Neural progenitor cell (in vitro differentiated cells): ENCODE measurements around the gene EYS.

Source experiments
- EZH2 ChIP-seq: fragments of 200-600 bp; sonication (generic); IDR thresholded peaks from 2 replicates; pipeline ENCODE4 v1.6.1; 2017; ENCODE audit warnings: antibody characterized with exemption, mild to moderate bottlenecking, moderate library complexity
- EZH2phosphoT487 ChIP-seq: fragments of 200-600 bp; sonication (generic); IDR thresholded peaks from 2 replicates; pipeline ENCODE4 v1.6.1; 2017; ENCODE audit warnings: antibody characterized with exemption
- TF ChIP-seq, protein P1 (sequence below): fragments of 200-600 bp; sonication (generic); IDR thresholded peaks from 2 replicates; pipeline ENCODE4 v1.5.1; 2017; ENCODE audit warnings: antibody characterized with exemption, mild to moderate bottlenecking

DNA sequence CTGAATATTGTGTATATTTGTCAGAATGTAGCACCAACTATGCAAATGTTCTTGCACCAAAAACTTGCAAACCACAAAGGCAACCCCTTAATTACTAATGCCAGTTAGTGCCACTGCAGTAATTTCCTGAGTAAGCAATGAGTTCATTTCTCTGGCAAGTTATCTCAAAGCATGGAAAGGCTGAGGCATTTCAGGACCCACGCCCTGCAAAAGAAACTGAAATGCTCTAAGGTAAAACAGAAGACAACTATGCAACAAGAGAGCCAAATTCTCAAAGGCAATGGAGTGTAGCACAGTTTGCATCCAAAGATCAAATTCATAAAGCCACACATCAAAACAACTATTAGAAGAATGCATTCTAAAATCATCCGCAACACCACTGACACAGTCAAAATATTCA, 994.4 kb downstream of the EYS start:
- TF ChIP-seq, protein P1, sequence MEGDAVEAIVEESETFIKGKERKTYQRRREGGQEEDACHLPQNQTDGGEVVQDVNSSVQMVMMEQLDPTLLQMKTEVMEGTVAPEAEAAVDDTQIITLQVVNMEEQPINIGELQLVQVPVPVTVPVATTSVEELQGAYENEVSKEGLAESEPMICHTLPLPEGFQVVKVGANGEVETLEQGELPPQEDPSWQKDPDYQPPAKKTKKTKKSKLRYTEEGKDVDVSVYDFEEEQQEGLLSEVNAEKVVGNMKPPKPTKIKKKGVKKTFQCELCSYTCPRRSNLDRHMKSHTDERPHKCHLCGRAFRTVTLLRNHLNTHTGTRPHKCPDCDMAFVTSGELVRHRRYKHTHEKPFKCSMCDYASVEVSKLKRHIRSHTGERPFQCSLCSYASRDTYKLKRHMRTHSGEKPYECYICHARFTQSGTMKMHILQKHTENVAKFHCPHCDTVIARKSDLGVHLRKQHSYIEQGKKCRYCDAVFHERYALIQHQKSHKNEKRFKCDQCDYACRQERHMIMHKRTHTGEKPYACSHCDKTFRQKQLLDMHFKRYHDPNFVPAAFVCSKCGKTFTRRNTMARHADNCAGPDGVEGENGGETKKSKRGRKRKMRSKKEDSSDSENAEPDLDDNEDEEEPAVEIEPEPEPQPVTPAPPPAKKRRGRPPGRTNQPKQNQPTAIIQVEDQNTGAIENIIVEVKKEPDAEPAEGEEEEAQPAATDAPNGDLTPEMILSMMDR = no peak
- TF ChIP-seq EZH2 = no peak
- TF ChIP-seq EZH2phosphoT487 = no peak
